Skeletal muscle tissue (tissue), 4 donors: ENCODE data around the gene ARHGAP10. TPM values are rescaled to one million over a fixed set of nuclear protein-coding genes. Genes with fewer than 3 reads are reported as not detected.
A peak's percentile ranks its signal among the peaks of the same experiment; 100 is the strongest.
"Not testable (repeated sequence)": the region's sequence is repeated elsewhere in the genome, so short reads cannot be mapped to it uniquely, and the experiment has no call there.

Source experiments
- H3K27ac ChIP-seq: one replicate; pipeline ENCODE4 v1.7.0; 2013; ENCODE audit warnings: mild to moderate bottlenecking, low read depth, low read length, inconsistent platforms
- H3K27me3 ChIP-seq, 3 donors: one replicate each; pipeline ENCODE4 v1.7.0; 2013; ENCODE audit warnings: low read length in 3 of 3; ENCODE audit not compliant: control insufficient read depth in 3 of 3, insufficient read depth in 3 of 3
- H3K36me3 ChIP-seq, 3 donors: one replicate each; pipeline ENCODE4 v1.7.0; 2013; ENCODE audit warnings: low read length in 3 of 3; ENCODE audit not compliant: control insufficient read depth in 3 of 3, insufficient read depth in 3 of 3
- H3K4me1 ChIP-seq, 3 donors: one replicate each; pipeline ENCODE4 v1.7.0; 2013; ENCODE audit warnings: low read length in 3 of 3, mild to moderate bottlenecking in 3 of 3; ENCODE audit not compliant: control insufficient read depth in 3 of 3, insufficient read depth in 3 of 3
- H3K4me3 ChIP-seq, 3 donors: one replicate each; pipeline ENCODE4 v1.7.0; 2013; ENCODE audit warnings: low read length in 3 of 3
- H3K9ac ChIP-seq, 3 donors: one replicate each; pipeline ENCODE4 v1.7.0; 2013; ENCODE audit warnings: low read length in 3 of 3, mild to moderate bottlenecking in 3 of 3, moderate library complexity in 2 of 3, low read depth in 1 of 3
- H3K9me3 ChIP-seq, 3 donors: one replicate each; pipeline ENCODE4 v1.7.0; 2013; ENCODE audit warnings: low read length in 3 of 3; ENCODE audit not compliant: control insufficient read depth in 3 of 3
- total RNA-seq: library from RNA; depleted of rRNA; stranded (reverse); fragments of >200 nt; gene quantifications from one replicate; pipeline ENCODE4 v1.2.3, GENCODE V29; 2014
- donor health status: Osteomylitis.

Gene ARHGAP10
- total RNA-seq, 1 donor from 2014 or later, result 88.7 TPM

DNA sequence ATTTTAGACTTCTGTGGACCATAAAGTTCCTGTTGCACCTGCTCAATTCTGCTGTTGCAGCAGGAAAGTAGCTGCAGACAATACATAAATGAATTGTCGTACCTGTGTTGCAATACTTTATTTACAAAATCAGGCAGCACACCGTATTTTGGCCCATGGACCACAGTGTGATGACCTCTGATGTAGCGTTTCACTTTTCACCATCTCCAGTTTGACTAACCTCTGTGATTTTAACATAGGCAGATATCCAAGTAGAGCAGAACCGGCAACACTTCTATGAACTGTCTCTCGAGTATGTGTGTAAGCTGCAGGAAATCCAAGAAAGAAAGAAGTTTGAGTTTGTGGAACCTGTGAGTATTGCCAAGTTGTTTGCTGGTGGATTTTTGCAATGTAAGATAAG, 132.7 kb downstream of the ARHGAP10 start:
- Histone ChIP-seq H3K36me3 (peaks cover 0 to 8% (median 0%) of the 10 kb centered on the region in 3 donors), H3K9ac (no peak overlapping the region), H3K4me3 (no peak overlapping the region), H3K4me1 (peaks cover 20 to 36% (median 24%) of the 10 kb centered on the region in 3 donors), H3K27ac (peak overlapping the region; percentile 60), H3K9me3 (no peaks in the 10 kb centered on the region), H3K27me3 (no peaks in the 10 kb centered on the region)

DNA sequence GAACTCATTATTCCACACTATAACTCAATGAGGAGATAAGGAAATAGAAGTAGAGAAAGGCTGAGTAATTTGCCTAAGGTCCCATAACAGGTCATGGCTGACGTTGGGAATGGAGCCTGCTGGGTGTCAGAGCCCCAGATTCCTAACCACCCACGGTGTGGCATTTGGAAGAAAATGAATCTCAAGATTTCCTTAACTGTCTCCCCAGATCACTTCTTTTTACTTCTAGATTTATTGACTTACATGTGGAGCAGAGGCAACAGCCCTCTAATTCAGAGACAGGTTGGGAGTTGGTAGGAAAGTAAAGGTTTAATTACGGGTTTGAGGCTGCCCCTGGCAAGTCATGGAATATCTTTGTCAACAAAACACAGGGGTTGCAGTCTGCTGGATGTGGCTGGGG, 134.0 kb downstream of the ARHGAP10 start:
- no peaks in the 10 kb centered on the region for H3K9me3 ChIP-seq
- no peak overlapping the region for H3K27ac ChIP-seq
- no peaks in the 10 kb centered on the region for H3K27me3 ChIP-seq
- no peak overlapping the region for H3K4me3 ChIP-seq
- no peak overlapping the region for H3K9ac ChIP-seq
- peaks cover 0 to 8% (median 0%) of the 10 kb centered on the region in 3 donors for H3K36me3 ChIP-seq
- peaks cover 18 to 33% (median 24%) of the 10 kb centered on the region in 3 donors for H3K4me1 ChIP-seq

DNA sequence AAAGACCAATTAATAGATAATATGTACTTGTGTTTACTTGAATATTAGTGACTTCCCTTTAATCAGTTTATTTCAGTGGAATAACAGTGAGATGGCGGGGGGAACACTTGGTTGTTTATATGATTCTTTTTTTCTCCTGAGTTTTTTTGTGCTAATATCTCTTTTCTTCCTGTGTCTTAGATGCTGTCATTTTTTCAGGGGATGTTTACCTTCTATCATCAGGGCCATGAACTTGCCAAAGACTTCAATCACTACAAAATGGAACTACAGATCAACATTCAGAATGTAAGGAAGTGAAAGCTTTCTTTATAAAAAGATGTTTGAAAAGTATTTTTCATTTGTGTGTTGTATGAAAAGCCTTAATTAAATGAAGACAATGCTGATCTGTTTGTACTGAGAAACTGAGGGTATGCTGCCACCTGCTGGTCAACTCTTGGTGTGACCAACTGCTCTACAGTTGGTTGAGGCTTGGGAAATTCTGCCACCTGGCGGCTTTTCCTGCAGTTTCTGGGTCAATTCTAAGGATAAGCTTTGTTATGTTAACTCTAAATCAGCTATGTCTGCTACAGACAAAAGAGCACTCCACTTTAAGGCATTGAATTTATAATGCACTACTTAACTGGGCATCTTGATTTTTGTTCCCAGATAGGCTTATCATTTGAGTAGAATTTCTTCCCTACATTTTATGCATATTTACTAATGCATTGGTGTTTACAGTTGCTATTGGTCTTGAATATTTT, 134.8 kb downstream of the ARHGAP10 start:
- Histone ChIP-seq H3K9me3 (no peaks in the 10 kb centered on the region), H3K27ac (no peak overlapping the region), H3K36me3 (peaks cover 0 to 8% (median 0%) of the 10 kb centered on the region in 3 donors), H3K9ac (no peak overlapping the region), H3K27me3 (no peaks in the 10 kb centered on the region), H3K4me3 (no peak overlapping the region), H3K4me1 (peaks cover 16 to 25% (median 24%) of the 10 kb centered on the region in 3 donors)

DNA sequence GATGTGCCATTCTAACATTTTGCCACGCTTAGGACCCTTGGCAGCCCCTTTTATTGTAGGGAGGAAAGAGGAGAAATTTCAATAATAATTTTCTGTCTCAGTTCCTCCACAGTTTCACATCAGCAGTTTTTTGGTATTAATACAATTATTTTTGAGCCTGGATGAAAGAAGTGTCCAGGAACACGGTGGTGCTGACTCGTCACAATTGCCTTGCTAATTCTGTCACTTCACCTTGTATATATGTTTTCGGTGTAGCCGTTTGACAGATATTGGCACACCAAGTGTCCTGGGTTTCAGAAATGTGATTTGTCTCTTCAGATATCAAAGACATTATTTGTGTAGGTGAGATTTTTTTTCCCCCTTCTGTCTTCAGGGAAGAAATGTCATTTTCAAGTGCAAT, 142.2 kb downstream of the ARHGAP10 start:
- Histone ChIP-seq H3K36me3 (peaks cover 9 to 19% (median 18%) of the 10 kb centered on the region in 3 donors), H3K27me3 (no peaks in the 10 kb centered on the region), H3K4me1 (no peaks in the 10 kb centered on the region), H3K9ac (no peak overlapping the region), H3K4me3 (no peak overlapping the region), H3K9me3 (no peaks in the 10 kb centered on the region), H3K27ac (no peak overlapping the region)

DNA sequence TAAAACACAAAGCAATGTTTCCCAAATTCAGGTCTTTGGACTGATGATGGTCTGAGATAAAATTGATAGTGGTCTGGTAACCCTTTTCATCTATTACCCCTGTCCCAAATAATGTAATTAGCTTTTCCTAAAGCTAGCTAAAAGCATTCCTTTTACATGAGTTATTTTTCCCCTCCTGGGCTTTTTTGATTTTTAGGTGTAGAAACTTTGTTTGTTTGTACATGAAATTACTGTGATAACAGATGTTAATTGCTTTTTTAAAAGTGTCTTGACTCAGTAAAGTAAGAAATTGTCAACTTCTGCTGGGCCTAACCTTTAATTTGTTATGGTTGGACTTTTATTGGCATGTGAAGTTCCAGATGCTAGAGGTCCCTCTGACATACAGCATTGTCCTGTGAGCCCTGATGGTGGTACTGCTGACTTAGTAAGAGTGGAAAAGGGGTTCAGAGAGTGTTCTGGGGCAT, 145.5 kb downstream of the ARHGAP10 start:
- H3K4me1 ChIP-seq, result no peaks in the 10 kb centered on the region
- peaks cover 9 to 25% (median 23%) of the 10 kb centered on the region in 3 donors for H3K36me3 ChIP-seq
- H3K9me3 ChIP-seq, result no peaks in the 10 kb centered on the region
- no peaks in the 10 kb centered on the region for H3K27me3 ChIP-seq
- no peak overlapping the region for H3K9ac ChIP-seq
- H3K27ac ChIP-seq, result no peak overlapping the region
- no peak overlapping the region for H3K4me3 ChIP-seq

DNA sequence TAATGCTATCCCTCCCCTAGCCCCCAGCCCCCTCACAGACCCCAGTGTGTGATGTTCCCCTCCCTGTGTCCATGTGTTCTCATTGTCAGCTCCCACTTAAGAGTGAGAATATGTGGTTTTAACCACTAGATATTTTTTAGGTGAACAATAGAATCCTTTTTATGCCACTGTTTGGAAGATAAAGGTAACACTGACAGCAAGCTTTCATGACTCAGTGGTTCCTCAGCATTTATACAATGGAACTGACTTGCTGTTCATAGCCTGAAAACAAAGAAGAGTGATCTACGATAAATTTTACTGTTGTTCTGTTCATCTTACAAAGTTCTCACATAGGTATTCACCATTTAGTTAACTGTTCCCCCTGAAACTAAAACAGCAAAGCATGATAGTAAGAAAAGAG, 147.8 kb downstream of the ARHGAP10 start:
- H3K9me3 ChIP-seq, result no peaks in the 10 kb centered on the region
- H3K27me3 ChIP-seq, result no peaks in the 10 kb centered on the region
- H3K4me1 ChIP-seq, result no peaks in the 10 kb centered on the region
- no peak overlapping the region for H3K4me3 ChIP-seq
- no peak overlapping the region for H3K9ac ChIP-seq
- H3K27ac ChIP-seq, result no peak overlapping the region
- H3K36me3 ChIP-seq, result peaks cover 9 to 32% (median 22%) of the 10 kb centered on the region in 3 donors

DNA sequence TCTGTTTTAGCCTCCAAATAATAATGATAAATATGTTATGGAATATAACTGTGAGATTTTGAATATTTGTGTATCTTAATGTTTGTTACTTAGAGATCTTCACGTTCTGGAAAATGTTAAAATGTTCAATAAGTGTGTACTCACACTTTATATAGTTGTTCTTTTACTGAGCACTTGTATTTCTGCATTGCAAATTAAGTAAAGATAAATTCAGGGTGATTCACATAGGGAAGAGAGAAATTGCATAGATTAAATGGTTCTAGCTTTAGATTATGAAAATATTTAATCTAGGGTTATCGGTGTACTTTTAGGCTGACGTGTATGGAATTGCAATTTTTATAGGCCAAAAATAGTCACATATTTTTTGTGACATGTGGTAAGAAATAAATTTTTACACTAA, 148.6 kb downstream of the ARHGAP10 start:
- peaks cover 3 to 28% (median 16%) of the 10 kb centered on the region in 3 donors for H3K36me3 ChIP-seq
- no peaks in the 10 kb centered on the region for H3K9me3 ChIP-seq
- no peaks in the 10 kb centered on the region for H3K4me1 ChIP-seq
- no peak overlapping the region for H3K9ac ChIP-seq
- H3K27me3 ChIP-seq, result no peaks in the 10 kb centered on the region
- H3K27ac ChIP-seq, result no peak overlapping the region
- no peak overlapping the region for H3K4me3 ChIP-seq

DNA sequence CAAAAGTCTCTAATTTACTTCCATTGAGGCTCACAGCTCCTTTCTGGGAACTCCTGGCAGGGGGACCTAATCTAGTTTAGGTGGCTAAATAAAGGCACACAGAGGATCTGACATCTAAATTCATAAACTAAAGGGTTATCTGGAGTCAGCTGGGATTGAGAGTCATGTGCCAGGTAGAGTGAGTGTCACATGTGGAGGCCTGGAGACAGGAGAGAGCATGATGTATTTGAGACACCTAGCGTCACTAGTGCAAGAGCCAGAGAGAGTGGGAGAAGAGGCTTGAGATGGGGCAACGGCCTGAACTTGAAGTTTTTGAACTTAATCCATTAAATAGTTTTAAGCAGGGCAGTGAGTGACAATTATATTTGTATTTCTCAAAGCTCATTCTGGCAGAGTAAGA, 152.6 kb downstream of the ARHGAP10 start:
- no peak overlapping the region for H3K27ac ChIP-seq
- H3K4me1 ChIP-seq, result no peaks in the 10 kb centered on the region
- peaks cover 0 to 31% (median 14%) of the 10 kb centered on the region in 3 donors for H3K36me3 ChIP-seq
- H3K9ac ChIP-seq, result no peak overlapping the region
- no peaks in the 10 kb centered on the region for H3K9me3 ChIP-seq
- no peak overlapping the region for H3K4me3 ChIP-seq
- H3K27me3 ChIP-seq, result no peaks in the 10 kb centered on the region

DNA sequence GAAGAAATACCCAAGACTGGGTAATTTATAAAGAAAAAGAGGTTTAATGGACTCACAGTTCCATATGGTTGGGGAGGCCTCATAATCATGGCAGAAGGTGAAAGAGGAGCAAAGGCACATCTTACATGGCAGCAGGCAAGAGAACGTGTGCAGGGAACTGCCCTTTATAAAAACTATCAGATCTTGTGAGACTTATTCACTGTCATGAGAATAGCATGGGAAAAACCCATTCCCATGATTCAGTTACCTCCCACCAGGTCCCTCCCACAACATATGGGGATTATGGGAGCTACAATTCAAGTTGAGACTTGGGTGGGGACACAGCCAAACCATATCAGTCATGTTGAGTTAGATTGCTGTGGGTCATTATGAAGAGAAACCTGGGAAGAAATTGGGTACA, 153.3 kb downstream of the ARHGAP10 start:
- H3K4me3 ChIP-seq, result not testable (repeated sequence)

DNA sequence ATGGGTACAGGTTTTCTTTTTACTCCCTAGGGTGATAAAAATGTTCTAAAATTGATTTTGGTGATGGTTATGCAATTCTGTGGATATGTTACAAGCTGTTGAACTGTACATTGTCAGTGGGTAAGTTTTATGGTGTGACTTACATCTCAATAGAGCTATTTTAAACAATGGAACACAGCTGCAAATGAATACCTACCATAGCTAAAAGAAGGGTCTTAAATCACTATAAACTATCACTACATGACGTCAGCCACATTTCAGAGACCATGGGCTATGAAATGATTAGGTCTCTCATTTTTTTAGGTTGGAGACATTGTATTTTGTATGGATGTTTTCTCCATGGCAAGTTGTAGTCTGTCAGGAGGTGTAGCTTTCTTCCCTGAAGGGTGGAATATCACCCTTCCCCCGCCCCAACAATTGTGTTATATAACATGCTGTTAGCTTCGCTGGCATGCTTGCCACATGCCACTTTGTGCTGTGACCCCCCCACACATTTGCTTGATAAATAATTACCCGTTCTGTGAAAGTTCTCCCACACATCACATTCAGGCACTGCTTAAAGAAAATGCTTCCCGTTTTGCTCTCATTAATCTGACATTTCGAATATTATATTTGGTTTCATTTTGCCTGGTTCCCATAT, 159.7 kb downstream of the ARHGAP10 start:
- H3K27me3 ChIP-seq, result no peaks in the 10 kb centered on the region
- no peak overlapping the region for H3K27ac ChIP-seq
- no peak overlapping the region for H3K9ac ChIP-seq
- no peak overlapping the region for H3K4me3 ChIP-seq
- H3K4me1 ChIP-seq, result no peaks in the 10 kb centered on the region
- H3K36me3 ChIP-seq, result peaks cover 0 to 9% (median 8%) of the 10 kb centered on the region in 3 donors
- H3K9me3 ChIP-seq, result no peaks in the 10 kb centered on the region

More for the DNA sequence above, 153.3 kb downstream of the ARHGAP10 start:
- H3K9me3 ChIP-seq, H3K4me1 ChIP-seq, H3K27me3 ChIP-seq, H3K27ac ChIP-seq, H3K9ac ChIP-seq: not testable (repeated sequence)
- peaks cover 0 to 26% (median 8%) of the 10 kb centered on the region in 3 donors for H3K36me3 ChIP-seq
